GM21360 (cell line): ENCODE results near the gene ZFAND2B.
"Not testable (repeated sequence)": the region's sequence is repeated elsewhere in the genome, so short reads cannot be mapped to it uniquely, and the experiment has no call there.

Experiments
- ATAC-seq: cut with Tn5 transposase; IDR thresholded peaks from one replicate; pipeline ENCODE4 v1.9.1; 2021; ENCODE audit warnings: mild to moderate bottlenecking, moderate library complexity; ENCODE audit not compliant: unreplicated experiment

Gene ZFAND2B

DNA sequence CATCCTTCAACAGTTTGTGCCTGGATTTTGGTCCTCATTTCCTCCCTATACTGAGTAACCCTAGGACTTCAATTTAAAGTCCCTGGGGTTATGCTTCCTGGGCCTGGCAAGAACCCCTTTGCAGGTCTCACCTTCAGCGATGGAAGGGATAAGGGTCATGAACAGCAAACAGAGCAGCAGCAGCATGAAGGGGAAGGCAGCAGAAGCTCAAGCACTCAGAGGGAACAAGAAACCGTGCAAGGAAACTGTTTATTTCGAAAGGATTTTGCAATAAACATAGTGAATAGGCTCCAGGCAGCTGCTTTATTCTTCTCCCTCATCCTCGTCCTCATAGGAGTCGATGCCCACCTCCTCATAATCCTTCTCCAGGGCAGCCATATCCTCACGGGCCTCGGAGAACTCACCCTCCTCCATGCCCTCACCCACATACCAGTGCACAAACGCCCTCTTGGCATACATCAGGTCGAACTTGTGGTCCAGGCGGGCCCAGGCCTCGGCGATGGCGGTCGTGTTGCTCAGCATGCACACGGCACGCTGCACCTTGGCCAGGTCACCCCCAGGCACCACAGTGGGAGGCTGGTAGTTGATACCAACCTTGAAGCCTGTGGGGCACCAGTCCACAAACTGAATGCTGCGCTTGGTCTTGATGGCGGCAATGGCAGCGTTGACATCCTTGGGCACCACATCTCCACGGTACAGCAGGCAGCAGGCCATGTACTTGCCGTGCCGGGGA, 43.6 kb downstream of the ZFAND2B start:
- no peak for ATAC-seq

DNA sequence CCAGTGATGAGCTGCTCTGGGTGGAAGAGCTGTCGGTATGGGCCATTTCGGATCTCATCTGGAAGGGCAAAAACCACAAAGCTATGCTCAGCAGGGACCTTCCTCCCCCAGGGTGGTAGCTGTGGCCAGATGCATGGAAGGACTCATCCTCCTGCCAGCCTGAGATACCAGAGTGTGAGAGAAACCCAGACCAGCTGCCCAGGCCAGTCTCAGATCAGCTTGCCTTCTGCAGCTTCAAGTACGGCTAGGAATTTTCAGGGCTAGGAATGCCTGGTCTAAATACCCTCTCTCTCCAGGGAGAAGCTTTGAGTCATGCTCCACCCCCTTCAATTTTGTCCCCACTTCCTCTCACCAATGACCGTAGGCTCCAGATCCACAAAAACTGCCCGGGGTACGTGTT, 45.1 kb downstream of the ZFAND2B start:
- ATAC-seq, result no peak

- ATAC-seq, result no peak
These were observed 45.5 kb downstream of the ZFAND2B start for GRCh38 chr2:219252084-219252483.

GRCh38 chr2:219252570-219252899, 46.0 kb downstream of the ZFAND2B start:
- ATAC-seq, result no peak

- peak; percentile 11 for ATAC-seq
These were observed 46.5 kb downstream of the ZFAND2B start, which contains the start of gene TUBA4B for GRCh38 chr2:219252900-219253752. Gene TUBA4B (plus strand): TSS chr2:219253243. CDS start chr2:219253408, 165 bp downstream.

- ATAC-seq, result peak; percentile 56
These were observed 47.4 kb downstream of the ZFAND2B start, which contains the start of gene TUBA4A for GRCh38 chr2:219253753-219254589. Gene TUBA4A (minus strand): TSS chr2:219253918. CDS start chr2:219253858, 60 bp downstream.

- peak; percentile 22 for ATAC-seq
These were observed 48.1 kb downstream of the ZFAND2B start for GRCh38 chr2:219254590-219255201.

DNA sequence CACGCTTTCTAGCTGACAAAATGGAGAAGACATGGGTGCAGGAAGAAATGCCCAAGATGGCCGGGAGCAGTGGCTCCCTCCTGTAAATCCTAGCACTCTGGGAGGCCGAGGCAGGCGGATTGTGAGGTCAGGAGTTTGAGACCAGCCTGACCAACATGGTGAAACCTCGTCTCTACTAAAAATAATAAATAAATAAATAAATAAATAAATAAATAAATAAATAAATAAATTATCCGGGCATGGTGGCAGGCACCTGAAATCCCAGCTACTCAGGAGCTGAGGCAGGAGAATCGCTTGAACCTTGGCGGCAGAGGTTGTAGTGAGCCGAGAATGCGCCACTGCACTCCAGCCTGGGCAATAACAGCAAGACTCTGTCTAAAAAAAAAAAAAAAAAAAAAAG, 52.4 kb downstream of the ZFAND2B start:
- ATAC-seq, result not testable (repeated sequence)
